Astrocyte of the spinal cord (primary cell): ENCODE measurements around the gene MOV10L1.

Source experiments
- DNase-seq: peaks from one replicate; pipeline ENCODE4 v3.0.0; 2011; ENCODE audit warnings: low read depth, low spot score
- H3K4me3 ChIP-seq: 2 replicates; pipeline ENCODE4 v1.5.1; 2011; ENCODE audit warnings: low read depth, mild to moderate bottlenecking, low read length, moderate library complexity
- CTCF ChIP-seq: IDR thresholded peaks from 2 replicates; pipeline ENCODE4 v1.5.1; 2012; ENCODE audit warnings: low read depth, mild to moderate bottlenecking, low read length, inconsistent platforms
- in situ Hi-C: cut with HindIII; loops from 2 replicates; pipeline ENCODE4 v1.10.0; 2017; ENCODE audit warnings: low sequenced_read_pairs

Gene MOV10L1

DNA sequence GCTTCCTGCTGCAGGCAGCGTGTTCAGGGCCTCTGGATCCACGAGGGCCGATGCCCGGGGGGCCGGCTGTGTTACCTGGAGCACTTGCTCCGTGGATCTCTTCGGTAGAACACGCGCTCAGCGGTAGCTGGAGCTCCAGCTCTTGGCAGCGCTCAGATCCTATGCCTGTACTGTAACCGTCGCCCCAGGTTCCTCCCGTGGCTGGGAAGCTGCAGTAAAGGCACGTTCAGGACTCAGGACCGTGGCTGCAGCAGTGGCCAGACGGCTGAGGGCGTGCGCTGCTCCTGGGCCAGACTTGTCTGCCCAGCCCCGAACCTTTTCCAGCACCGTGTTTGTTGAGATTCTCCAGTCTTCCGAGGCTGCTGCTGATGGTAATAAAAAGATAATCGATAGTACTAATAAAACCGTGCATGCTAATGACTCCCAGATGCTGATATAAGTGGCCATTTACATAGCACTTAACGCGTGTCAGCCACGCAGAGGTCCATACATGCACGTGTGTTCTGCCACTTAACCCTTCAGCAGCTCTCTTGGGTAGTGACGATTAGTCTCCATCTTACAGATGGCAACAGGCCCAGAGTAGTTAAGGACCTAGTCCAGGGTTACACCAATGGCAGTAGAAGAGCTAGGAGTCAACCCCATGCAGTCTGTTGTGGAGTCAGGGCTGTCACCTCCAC lies 1.4 kb downstream of the MOV10L1 start:
- H3K4me3 ChIP-seq: no peak overlapping the region
- in situ Hi-C loops: no loop called here
- TF ChIP-seq CTCF: no peak
- DNase-seq: no peak

GRCh38 chr22:50092342-50092741 lies 2.5 kb downstream of the MOV10L1 start:
- TF ChIP-seq CTCF: no peak
- no peak for DNase-seq
- in situ Hi-C loops: no loop called here
- H3K4me3 ChIP-seq: no peak overlapping the region

DNA sequence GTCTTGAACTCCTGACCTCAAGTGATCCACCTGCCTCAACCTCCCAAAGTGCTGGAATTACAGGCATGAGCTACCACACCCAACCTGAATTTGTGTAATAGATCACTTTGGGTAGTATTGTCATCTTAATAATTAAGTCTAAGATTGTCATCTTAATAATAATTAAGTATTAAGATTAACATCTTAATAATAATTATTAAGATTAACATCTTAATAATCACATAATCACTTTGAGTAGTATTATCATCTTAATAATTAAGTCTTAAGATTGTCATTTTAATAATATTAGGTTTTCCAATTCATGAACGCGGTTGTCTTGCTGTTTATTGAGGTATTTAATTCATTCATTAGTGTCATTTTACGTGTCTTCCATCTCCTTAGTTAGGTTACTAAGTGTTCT lies 8.2 kb downstream of the MOV10L1 start:
- no peak for DNase-seq
- no peak for TF ChIP-seq CTCF
- in situ Hi-C loops: no loop called here
- no peak overlapping the region for H3K4me3 ChIP-seq

DNA sequence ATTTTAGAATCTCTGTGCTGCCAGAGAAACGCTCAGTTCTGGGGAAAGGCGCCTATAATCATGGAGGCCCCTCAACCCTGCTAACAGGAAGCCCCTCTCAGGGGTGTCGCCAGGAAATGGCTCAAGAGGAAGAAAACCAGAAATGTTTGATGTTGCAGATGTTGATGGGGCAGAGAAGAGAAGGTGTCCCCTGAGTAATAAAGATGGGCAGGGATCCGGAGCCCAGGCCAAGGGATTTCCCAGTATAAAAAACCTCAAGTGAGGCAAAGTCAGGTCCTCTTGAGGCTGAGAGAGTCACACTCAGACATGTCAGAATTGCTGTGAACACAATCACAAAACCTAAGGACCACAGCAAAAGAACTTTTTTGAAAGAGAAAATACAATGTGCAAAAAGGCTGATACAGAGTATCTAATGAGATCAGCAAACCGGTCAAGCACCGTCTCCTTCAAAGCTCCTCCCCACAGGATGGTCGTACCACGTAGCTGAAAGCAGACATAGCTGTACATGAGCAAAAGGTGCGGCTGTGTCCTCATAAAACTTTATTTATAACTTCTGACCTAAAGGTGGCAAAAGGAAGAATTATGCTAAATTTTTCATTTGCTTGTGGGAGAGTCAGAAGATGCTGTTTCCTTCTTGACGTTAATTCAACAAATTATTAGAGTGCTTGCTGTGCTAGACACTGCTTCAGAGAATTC lies 12.2 kb downstream of the MOV10L1 start:
- H3K4me3 ChIP-seq: no peak overlapping the region
- no peak for DNase-seq
- in situ Hi-C loops: no loop called here
- no peak for TF ChIP-seq CTCF

GRCh38 chr22:50102946-50103345 lies 13.1 kb downstream of the MOV10L1 start:
- no peak for TF ChIP-seq CTCF
- in situ Hi-C loops: no loop called here
- no peak for DNase-seq

DNA sequence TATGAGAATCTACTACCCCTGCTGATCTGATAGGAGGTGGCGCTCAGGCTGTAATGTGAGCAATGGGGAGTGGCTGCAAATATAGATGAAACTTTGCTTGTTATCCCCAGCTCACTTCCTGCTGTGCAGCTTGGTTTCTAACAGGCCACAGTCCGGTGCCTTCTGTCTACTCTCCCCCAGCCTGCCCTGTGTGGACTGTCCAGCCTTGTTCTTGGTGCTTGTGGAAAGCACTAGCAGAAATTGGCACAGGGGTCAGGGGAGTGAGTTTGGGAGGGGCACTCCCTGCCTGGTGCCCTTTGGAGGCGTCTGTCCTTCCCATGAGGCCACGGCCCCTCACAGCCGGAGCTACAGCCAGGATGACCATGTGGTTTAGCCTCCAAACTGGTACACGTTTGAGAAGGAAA lies 14.3 kb downstream of the MOV10L1 start:
- in situ Hi-C loops: no loop called here
- no peak for DNase-seq
- H3K4me3 ChIP-seq: no peak overlapping the region
- TF ChIP-seq CTCF: no peak

More at GRCh38 chr22:50102946-50103345, 13.1 kb downstream of the MOV10L1 start:
- no peak overlapping the region for H3K4me3 ChIP-seq
